ENCODE measurements around the gene GUF1.

DNA sequence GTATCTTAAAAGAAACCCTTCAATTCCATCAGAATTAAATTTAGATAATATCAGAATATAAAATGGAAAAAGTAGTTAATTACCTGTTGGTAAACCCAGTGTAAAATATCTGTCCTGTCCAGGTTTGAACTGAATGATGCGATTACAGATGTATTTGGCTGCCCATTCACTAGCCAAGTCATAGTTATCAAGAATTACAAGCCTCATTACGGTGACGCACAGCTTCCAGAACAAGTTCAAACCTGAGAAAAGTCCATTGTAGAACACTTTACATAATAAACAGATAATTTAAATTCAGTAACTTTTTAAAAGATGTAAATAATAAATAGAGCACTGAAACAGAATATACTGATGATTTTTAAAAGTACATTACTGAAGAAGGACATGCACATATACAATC lies 43.8 kb downstream of the GUF1 start:
- TF ChIP-seq, protein P1, sequence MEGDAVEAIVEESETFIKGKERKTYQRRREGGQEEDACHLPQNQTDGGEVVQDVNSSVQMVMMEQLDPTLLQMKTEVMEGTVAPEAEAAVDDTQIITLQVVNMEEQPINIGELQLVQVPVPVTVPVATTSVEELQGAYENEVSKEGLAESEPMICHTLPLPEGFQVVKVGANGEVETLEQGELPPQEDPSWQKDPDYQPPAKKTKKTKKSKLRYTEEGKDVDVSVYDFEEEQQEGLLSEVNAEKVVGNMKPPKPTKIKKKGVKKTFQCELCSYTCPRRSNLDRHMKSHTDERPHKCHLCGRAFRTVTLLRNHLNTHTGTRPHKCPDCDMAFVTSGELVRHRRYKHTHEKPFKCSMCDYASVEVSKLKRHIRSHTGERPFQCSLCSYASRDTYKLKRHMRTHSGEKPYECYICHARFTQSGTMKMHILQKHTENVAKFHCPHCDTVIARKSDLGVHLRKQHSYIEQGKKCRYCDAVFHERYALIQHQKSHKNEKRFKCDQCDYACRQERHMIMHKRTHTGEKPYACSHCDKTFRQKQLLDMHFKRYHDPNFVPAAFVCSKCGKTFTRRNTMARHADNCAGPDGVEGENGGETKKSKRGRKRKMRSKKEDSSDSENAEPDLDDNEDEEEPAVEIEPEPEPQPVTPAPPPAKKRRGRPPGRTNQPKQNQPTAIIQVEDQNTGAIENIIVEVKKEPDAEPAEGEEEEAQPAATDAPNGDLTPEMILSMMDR (IDR thresholded peaks at IDR 0.05): no peak
- TF ChIP-seq POLR2A (IDR thresholded peaks at IDR 0.05): no peak

All from adrenal gland (tissue), 5 donors.